Forelimb muscle (tissue), 1 donor: Measurements from ENCODE around the gene PTPN22. TPM values are rescaled to one million over a fixed set of nuclear protein-coding genes. Genes with fewer than 3 reads are reported as not detected.

Experiments used
- DNase-seq: peaks from one replicate; pipeline ENCODE4 v3.0.0-alpha.2; 2013; ENCODE audit warnings: low read depth
- polyA plus RNA-seq: library from polyadenylated mRNA; unstranded; fragments of 120-200 nt; gene quantifications from one replicate; pipeline ENCODE4 v1.2.1, GENCODE V29; 2013; ENCODE audit not compliant: insufficient read length

PTPN22 gene
- polyA plus RNA-seq, 1 donor: 0.46 TPM

- no peak for DNase-seq
These were observed 16.1 kb upstream of the PTPN22 start, which contains the start of gene BCL2L15 for GRCh38 chr1:113887402-113888175. BCL2L15 (minus strand) TSS chr1:113887581; CDS start chr1:113887375, 206 bp downstream.

- no peak for DNase-seq
These were observed 15.2 kb upstream of the PTPN22 start for GRCh38 chr1:113886417-113887401.

- no peak for DNase-seq
These were observed 10.1 kb upstream of the PTPN22 start for GRCh38 chr1:113881661-113882060.

DNA sequence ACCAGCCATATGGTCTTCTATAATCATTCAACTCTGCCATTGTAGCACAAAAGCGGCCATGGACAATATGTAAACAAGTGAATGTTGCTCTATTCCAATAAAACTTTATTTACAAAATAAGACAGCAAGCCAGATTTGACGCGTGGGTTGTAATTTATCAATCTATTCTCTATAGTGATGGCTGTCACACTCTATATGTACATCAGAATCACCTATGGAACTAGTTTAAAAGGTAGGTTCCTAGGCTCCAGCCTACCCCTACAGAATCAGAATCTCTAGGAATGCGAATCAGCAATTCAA lies 8.2 kb upstream of the PTPN22 start:
- DNase-seq: no peak

DNA sequence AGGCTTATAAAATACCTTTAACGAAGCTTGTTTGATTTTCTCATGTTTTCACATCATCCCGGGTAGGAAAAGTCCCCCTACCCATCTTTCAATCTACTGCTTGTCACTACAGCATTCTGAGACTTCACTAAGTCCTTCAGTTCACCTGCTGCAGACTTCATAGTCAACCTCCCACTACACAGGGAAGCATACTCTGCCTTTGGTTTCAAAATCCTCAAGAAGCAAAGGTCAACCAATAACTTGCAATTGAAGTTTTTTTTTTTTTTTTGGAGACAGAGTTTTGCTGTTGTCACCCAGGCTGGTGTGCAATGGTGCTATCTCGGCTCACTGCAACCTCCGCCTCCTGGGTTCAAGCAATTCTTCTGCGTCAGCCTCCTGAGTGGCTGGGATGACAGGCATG lies 4.7 kb upstream of the PTPN22 start:
- DNase-seq: no peak

GRCh38 chr1:113875714-113876113 lies 4.2 kb upstream of the PTPN22 start:
- DNase-seq: no peak

- DNase-seq: no peak
These were observed 2.7 kb upstream of the PTPN22 start for GRCh38 chr1:113874012-113874879.

- DNase-seq: no peak
These were observed 865 bp upstream of the PTPN22 start for GRCh38 chr1:113872219-113872935.

DNA sequence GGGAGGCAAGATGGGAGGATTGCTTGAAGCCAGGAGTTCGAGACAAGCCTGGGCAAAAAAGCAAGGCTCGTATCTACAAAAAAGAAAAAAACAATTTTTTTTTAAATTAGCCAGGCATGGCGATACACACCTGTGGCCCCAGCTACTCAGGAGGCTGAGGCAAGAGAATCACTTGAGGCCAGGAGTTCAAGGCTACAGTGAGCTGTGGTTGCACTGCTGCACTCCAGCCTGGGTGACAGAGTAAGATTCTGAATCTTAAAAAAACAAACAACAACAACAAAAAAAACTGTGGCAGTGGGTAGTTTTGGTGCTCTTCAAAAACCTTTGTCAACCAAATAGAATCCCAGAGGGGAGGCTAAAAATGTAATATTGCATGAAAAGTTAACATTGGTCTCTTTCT lies 734 bp downstream of the PTPN22 start:
- no peak for DNase-seq

DNA sequence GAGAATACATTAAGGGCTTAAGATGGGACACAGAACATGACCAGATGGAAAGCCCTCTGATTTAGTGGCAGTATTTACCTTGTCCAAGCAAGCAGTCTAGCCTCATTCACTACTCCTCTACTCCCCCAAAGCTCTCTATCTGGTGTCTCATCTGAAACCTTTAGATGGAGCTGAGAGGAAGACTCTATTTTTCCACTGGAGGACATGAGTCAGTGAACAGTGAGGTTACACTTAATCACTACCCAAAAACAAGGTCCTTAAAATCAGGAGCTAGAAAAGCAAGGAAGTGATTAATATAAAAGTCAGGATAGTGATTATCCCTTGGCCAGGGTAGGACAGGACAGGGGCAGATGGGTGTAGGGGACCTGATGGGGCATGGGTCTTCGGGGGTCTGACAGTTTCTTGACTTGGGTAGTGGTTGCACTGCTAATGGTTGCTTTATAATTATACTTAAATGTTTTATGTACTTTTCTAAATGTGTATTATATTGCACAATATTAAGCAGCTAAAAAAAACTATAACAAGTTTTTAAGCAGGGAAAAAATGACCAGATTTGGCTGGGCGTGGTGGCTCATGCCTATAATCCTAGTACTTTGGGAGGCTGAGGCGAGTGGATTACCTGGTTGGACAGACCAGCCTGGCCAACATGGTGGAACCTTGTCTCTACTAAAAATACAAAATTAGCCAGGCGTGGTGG lies 3.0 kb downstream of the PTPN22 start:
- no peak for DNase-seq

- DNase-seq: no peak
These were observed 9.9 kb downstream of the PTPN22 start for GRCh38 chr1:113861641-113862040.

DNA sequence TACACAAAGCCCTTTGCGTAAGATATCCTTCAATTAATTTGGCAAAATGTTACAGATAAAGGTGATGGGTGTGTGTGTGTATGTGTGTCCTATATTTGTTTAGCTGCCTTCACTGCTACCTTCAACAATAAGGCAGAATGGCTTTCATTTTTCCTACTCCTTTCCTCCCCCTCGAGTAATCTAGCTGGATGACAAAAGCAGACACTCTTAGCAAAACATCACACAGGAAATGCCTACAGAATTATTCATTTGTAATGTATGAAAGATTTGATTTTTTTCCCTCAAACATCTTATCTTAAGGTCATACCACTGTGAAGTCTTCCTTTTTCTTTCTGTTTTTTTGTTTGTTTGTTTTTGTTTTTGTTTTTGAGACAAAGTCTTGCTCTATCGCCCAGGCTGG lies 10.6 kb downstream of the PTPN22 start:
- no peak for DNase-seq

DNA sequence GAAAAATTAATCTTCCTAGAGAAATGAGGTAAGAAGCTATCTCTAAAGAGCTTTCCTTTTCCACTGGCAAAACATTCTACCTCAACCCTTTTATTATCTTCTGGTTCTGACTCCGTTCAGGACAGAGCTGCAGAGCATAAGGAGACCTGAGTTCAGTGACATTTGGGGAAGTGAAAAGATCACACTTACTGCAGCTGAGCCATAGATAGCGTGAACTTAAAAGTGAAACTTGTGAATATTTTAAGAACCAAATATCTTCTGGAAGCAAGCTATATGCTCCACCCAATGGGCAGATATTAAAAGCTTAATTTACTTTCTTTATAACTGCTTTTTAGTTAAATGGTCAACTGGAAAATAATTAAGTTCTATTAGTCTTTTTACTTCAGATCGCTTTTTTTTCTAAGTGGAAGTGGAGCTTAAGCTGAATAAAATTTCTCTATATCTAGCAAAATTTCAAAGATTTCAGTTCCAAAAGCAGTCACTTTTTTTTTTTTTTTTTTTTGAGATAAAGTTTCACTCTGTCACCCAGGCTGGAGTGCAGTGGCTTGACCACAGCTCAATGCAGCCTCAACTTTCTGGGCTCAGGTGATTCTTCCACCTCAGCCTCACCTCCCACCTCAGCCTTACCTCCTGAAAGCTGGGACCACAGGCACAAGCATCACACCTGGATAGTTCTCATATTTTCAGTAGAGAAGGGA lies 11.9 kb downstream of the PTPN22 start:
- DNase-seq: no peak

DNA sequence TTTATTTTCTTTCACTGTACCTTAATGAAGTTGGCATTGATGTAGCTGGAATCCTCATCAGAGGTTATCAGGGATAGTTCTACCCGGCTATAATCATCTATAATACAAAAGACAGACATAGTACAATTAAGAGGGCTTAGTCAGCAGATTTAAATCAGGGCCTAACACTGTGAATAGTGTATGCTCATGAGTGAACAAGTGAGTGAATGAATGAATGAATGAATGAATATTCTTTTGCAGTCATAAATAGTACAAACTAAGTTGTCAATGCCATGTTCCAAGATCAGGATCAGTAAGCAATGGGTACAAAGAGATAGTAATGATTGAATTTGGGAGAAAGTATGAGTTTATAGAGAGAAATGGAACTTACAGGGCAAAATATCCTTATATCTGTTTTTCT lies 12.5 kb downstream of the PTPN22 start:
- DNase-seq: no peak

DNA sequence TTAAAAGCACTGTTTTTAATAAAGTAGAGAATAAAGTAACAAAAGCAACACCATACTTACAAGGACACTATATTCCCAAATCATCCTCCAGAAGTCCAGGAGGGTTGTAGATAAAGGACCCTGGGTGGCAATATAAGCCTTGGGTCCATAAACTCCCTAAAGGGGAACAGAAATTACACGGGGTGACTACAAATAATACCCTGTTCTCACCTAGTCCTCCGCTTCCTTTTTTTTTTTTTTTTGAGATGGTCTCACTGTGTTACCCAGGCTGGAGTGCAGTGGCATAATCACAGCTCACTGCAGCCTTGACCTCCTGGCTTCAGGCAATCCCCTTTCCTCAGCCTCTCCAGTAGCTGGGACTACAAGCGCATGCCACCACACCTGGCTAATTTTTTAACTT lies 13.1 kb downstream of the PTPN22 start:
- no peak for DNase-seq

DNA sequence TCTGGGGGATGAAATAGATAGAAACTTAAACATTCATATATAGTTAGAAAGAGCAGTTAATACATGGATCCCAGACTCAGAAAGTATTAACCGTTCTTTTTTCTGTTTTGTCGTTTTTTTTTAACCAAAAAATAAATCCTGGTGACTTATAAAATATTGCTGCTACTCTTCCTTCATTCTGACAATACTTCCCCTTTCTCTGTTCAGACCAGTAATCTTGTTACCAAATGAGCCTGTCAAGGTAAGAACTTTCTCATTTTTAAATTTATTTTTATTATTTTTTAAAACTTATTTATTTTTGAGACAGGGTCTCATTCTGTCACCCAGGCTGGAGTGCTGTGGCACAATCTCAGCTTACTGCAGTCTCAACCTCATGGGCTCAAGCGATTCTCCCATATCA lies 13.7 kb downstream of the PTPN22 start:
- DNase-seq: no peak

GRCh38 chr1:113856401-113856790 lies 15.1 kb downstream of the PTPN22 start:
- no peak for DNase-seq

DNA sequence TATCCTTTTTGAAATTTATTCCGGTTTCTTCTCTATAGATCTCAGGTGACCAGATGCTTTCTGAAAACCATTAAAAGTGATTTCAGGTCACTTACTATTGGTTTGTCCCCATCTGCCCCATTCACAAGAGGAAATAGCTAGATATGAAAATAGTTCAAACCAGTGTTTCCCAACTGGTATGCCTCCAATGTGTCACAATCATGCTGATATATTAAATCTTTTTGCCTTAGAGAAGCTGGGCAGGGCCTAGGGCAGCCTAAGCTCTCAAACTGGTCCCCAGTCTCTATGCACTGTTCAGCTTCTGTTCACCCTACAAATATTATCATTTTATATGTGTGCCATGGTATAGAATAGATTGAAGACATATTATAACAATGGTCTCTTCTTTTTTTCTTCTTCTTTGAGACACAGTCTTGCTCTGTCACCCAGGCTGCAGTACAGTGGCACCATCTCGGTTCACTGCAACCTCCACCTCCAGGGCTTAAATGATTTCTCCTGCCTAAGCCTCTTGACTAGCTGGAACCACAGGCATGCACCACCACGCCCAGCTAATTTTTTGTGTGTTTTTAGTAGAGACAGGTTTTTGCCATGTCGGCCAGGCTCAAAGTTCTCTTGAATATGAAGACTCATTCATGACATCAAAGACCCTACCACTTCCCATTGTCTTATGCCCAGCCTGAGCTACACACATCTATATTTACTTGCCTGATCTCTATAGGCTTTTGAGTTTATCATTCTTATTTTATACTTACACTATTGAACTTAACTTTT lies 15.7 kb downstream of the PTPN22 start:
- no peak for DNase-seq

GRCh38 chr1:113854234-113854633 lies 17.3 kb downstream of the PTPN22 start:
- DNase-seq: no peak
